Measurements from ENCODE around the gene NSD2. TPM values are rescaled to one million over a fixed set of nuclear protein-coding genes. Genes with fewer than 3 reads are reported as not detected.

NSD2 gene
- total and polyA plus RNA-seq, 2 donors (not counting 1 experiment from before 2014, with no cell fraction given): 26.6 to 68.4 TPM

GRCh38 chr4:1846580-1846979, 24.6 kb upstream of the NSD2 start:
- H3K36me3 ChIP-seq (ENCODE audit: control insufficient read depth, insufficient read depth, low read length): peaks cover 5% of the 10 kb centered on the region
- H4K20me1 ChIP-seq (ENCODE audit: control insufficient read depth, extremely low read depth, insufficient read depth, low read length): peaks cover 2% of the 10 kb centered on the region
- H3K27ac ChIP-seq (ENCODE audit: insufficient read depth, low read length): no peak overlapping the region
- TF ChIP-seq EZH2 (IDR thresholded peaks at IDR 0.05; ENCODE audit: low read length, missing control alignments) (no peak), CTCF (conservative IDR thresholded peaks at IDR 0.05 in 1 of 2, IDR thresholded peaks at IDR 0.05 in 1 of 2; ENCODE audit: low read depth in 1 of 2, low read length in 2 of 2) (no peak)
- no peak overlapping the region for H3K9ac ChIP-seq (ENCODE audit: insufficient read depth, low read length)
- no peak for DNase-seq (ENCODE audit: low read depth in 2 of 2)
- no peaks in the 10 kb centered on the region for H3K9me3 ChIP-seq (ENCODE audit: control insufficient read depth, insufficient read depth, low read depth, low read length)
- no peak overlapping the region for H3K4me2 ChIP-seq (ENCODE audit: extremely low read depth, insufficient read depth, low read length)
- peaks cover 21% of the 10 kb centered on the region for H3K4me1 ChIP-seq (ENCODE audit: control insufficient read depth, extremely low read depth, insufficient read depth, low read length)
- peaks cover 33% of the 10 kb centered on the region for H3K79me2 ChIP-seq (ENCODE audit: control insufficient read depth, insufficient read depth, low read length)
- H3K27me3 ChIP-seq (ENCODE audit: control insufficient read depth, insufficient read depth, low read length): no peaks in the 10 kb centered on the region
- H3K4me3 ChIP-seq (replicated peaks in 1 of 4; ENCODE audit: control extremely low read depth in 1 of 4, insufficient read depth in 1 of 4, low read depth in 3 of 4, low read length in 4 of 4): no peak overlapping the region
- H2AFZ ChIP-seq (ENCODE audit: low read length): no peak overlapping the region

- H3K9me3 ChIP-seq (ENCODE audit: control insufficient read depth, insufficient read depth, low read depth, low read length): no peaks in the 10 kb centered on the region
- H3K27me3 ChIP-seq (ENCODE audit: control insufficient read depth, insufficient read depth, low read length): no peaks in the 10 kb centered on the region
- peaks cover 4% of the 10 kb centered on the region for H3K4me1 ChIP-seq (ENCODE audit: control insufficient read depth, extremely low read depth, insufficient read depth, low read length)
- H3K9ac ChIP-seq (ENCODE audit: insufficient read depth, low read length): no peak overlapping the region
- H3K4me2 ChIP-seq (ENCODE audit: extremely low read depth, insufficient read depth, low read length): no peak overlapping the region
- peaks cover 49% of the 10 kb centered on the region for H3K79me2 ChIP-seq (ENCODE audit: control insufficient read depth, insufficient read depth, low read length)
- H4K20me1 ChIP-seq (ENCODE audit: control insufficient read depth, extremely low read depth, insufficient read depth, low read length): no peaks in the 10 kb centered on the region
- DNase-seq (ENCODE audit: low read depth in 2 of 2): no peak
- H2AFZ ChIP-seq (ENCODE audit: low read length): no peak overlapping the region
- no peak overlapping the region for H3K4me3 ChIP-seq (replicated peaks in 1 of 4; ENCODE audit: control extremely low read depth in 1 of 4, insufficient read depth in 1 of 4, low read depth in 3 of 4, low read length in 4 of 4)
- no peak for TF ChIP-seq EZH2 (IDR thresholded peaks at IDR 0.05; ENCODE audit: low read length, missing control alignments)
- TF ChIP-seq CTCF (conservative IDR thresholded peaks at IDR 0.05 in 1 of 2, IDR thresholded peaks at IDR 0.05 in 1 of 2; ENCODE audit: low read depth in 1 of 2, low read length in 2 of 2): no peak
- no peak overlapping the region for H3K27ac ChIP-seq (ENCODE audit: insufficient read depth, low read length)
- H3K36me3 ChIP-seq (ENCODE audit: control insufficient read depth, insufficient read depth, low read length): peaks cover 5% of the 10 kb centered on the region
Measured at GRCh38 chr4:1850276-1850675, 20.9 kb upstream of the NSD2 start.

- Histone ChIP-seq H3K4me2 (ENCODE audit: extremely low read depth, insufficient read depth, low read length) (no peak overlapping the region), H2AFZ (ENCODE audit: low read length) (no peak overlapping the region), H3K4me1 (ENCODE audit: control insufficient read depth, extremely low read depth, insufficient read depth, low read length) (peaks cover 4% of the 10 kb centered on the region), H3K27ac (ENCODE audit: insufficient read depth, low read length) (no peak overlapping the region), H3K9ac (ENCODE audit: insufficient read depth, low read length) (no peak overlapping the region), H3K27me3 (ENCODE audit: control insufficient read depth, insufficient read depth, low read length) (no peaks in the 10 kb centered on the region), H3K9me3 (ENCODE audit: control insufficient read depth, insufficient read depth, low read depth, low read length) (no peaks in the 10 kb centered on the region), H3K4me3 (replicated peaks in 1 of 4; ENCODE audit: control extremely low read depth in 1 of 4, insufficient read depth in 1 of 4, low read depth in 3 of 4, low read length in 4 of 4) (no peak overlapping the region), H4K20me1 (ENCODE audit: control insufficient read depth, extremely low read depth, insufficient read depth, low read length) (no peaks in the 10 kb centered on the region), H3K36me3 (ENCODE audit: control insufficient read depth, insufficient read depth, low read length) (peaks cover 5% of the 10 kb centered on the region), H3K79me2 (ENCODE audit: control insufficient read depth, insufficient read depth, low read length) (peaks cover 52% of the 10 kb centered on the region)
- no peak for TF ChIP-seq EZH2 (IDR thresholded peaks at IDR 0.05; ENCODE audit: low read length, missing control alignments)
- no peak for TF ChIP-seq CTCF (conservative IDR thresholded peaks at IDR 0.05 in 1 of 2, IDR thresholded peaks at IDR 0.05 in 1 of 2; ENCODE audit: low read depth in 1 of 2, low read length in 2 of 2)
- no peak for DNase-seq (ENCODE audit: low read depth in 2 of 2)
Measured at GRCh38 chr4:1851160-1851559, 20.0 kb upstream of the NSD2 start.

Data from fibroblast of lung (primary cell).